AG08395 (cell line): ENCODE data around the gene KDM4C.

Experiments
- DNase-seq: peaks from one replicate; pipeline ENCODE4 v3.0.0; 2012; ENCODE audit warnings: mixed read lengths, low spot score

Gene KDM4C

GRCh38 chr9:7042124-7042523, 284.4 kb downstream of the KDM4C start:
- DNase-seq = no peak

GRCh38 chr9:7045361-7045760, 287.6 kb downstream of the KDM4C start:
- DNase-seq = peak; percentile 14

- no peak for DNase-seq
These were observed 293.9 kb downstream of the KDM4C start for GRCh38 chr9:7051711-7052110.

GRCh38 chr9:7053903-7054302, 296.1 kb downstream of the KDM4C start:
- no peak for DNase-seq

- no peak for DNase-seq
These were observed 297.6 kb downstream of the KDM4C start for GRCh38 chr9:7055171-7055903.

GRCh38 chr9:7056254-7056653, 298.5 kb downstream of the KDM4C start:
- DNase-seq = no peak

GRCh38 chr9:7058473-7058872, 300.7 kb downstream of the KDM4C start:
- DNase-seq = no peak

GRCh38 chr9:7067169-7067568, 309.4 kb downstream of the KDM4C start:
- DNase-seq = no peak

GRCh38 chr9:7071916-7072315, 314.1 kb downstream of the KDM4C start:
- DNase-seq = no peak

- DNase-seq = no peak
These were observed 315.9 kb downstream of the KDM4C start for GRCh38 chr9:7073706-7074105.

- DNase-seq = no peak
These were observed 317.4 kb downstream of the KDM4C start for GRCh38 chr9:7075154-7075553.

GRCh38 chr9:7079051-7079450, 321.3 kb downstream of the KDM4C start:
- DNase-seq = no peak

- DNase-seq = no peak
These were observed 323.4 kb downstream of the KDM4C start for GRCh38 chr9:7081065-7081600.

GRCh38 chr9:7083192-7083591, 325.4 kb downstream of the KDM4C start:
- no peak for DNase-seq

- no peak for DNase-seq
These were observed 327.6 kb downstream of the KDM4C start for GRCh38 chr9:7085357-7085756.

GRCh38 chr9:7086389-7086788, 328.6 kb downstream of the KDM4C start:
- no peak for DNase-seq

GRCh38 chr9:7088611-7089010, 330.8 kb downstream of the KDM4C start:
- DNase-seq = no peak

- no peak for DNase-seq
These were observed 331.8 kb downstream of the KDM4C start for GRCh38 chr9:7089406-7090193.

GRCh38 chr9:7093040-7093439, 335.3 kb downstream of the KDM4C start:
- DNase-seq = no peak

- peak; percentile 20 for DNase-seq
These were observed 336.3 kb downstream of the KDM4C start for GRCh38 chr9:7094052-7094451.

GRCh38 chr9:7094576-7094975, 336.8 kb downstream of the KDM4C start:
- DNase-seq = no peak

GRCh38 chr9:7095058-7095457, 337.3 kb downstream of the KDM4C start:
- no peak for DNase-seq

GRCh38 chr9:7097040-7097715, 339.4 kb downstream of the KDM4C start:
- DNase-seq = no peak
